ENCODE results near the gene MBNL2. TPM values are rescaled to one million over a fixed set of nuclear protein-coding genes. Genes with fewer than 3 reads are reported as not detected.
A peak's percentile ranks its signal among the peaks of the same experiment; 100 is the strongest.

MBNL2 gene
- total and polyA plus RNA-seq, 10 of the 15 experiments (the other 5 are each of a cell fraction or from before 2014, with no cell fraction given) = 1.6 to 9.7 (median 6.7) TPM

DNA sequence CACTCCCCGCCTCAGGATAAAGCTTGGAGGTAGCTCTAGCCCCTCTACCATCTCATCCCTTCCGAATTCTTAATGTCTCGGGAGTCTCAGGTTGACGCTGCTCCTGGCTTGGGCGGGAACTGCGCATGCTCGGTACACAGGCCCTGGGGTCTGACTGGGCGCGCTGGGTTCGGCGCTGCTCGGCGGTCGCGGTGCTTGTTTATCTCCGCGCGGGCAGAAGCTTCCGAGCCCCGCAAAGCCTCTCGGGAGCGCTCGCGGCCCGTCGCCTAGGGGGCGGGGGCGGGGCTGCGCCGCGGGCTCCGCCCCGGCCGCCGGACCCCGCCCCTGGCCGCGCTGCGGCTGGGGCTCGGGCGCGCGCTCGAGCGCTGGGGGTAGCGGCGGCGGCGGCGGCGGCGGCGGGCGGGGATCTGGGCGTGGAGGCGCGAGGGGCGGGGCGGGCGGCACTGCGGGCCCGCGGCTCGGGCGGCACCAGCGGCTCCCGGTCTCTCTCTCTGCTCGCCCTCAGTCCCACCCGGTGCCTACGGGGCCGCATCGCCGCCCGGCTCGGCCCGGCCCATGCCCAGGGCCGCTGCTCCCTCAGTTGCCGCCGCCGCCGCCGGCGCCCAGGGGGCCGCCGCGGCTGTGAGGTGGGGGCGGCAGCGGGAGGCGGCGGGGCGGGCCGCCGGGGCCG lies 211.7 kb downstream of the MBNL2 start, which contains the start of gene RAP2A (continued):
- TF ChIP-seq POLR2AphosphoS2 (IDR thresholded peaks at IDR 0.05; ENCODE audit: low read depth, low read length) (0 out of 2 replicates have a peak, but pooled peaks have one; percentile 20), NR2F1 (conservative IDR thresholded peaks at IDR 0.05) (no peak), GABPA (IDR thresholded peaks at IDR 0.05; ENCODE audit: low read depth) (no peak), MXI1 (IDR thresholded peaks at IDR 0.05; ENCODE audit: low read depth, low read length) (peak; percentile 60; the same call in 1 of the 2 replicates), ASH2L (IDR thresholded peaks at IDR 0.05; ENCODE audit: borderline replicate concordance, low read depth) (no peak), SREBF1 (IDR thresholded peaks at IDR 0.05; ENCODE audit: low read length) (no peak), BRCA1 (IDR thresholded peaks at IDR 0.05; ENCODE audit: low read depth, low read length) (no peak), BHLHE40 (IDR thresholded peaks at IDR 0.05; ENCODE audit: borderline replicate concordance in 1 of 2, low read depth in 2 of 2, low read length in 1 of 2) (0 out of 4 replicates have a peak, but pooled peaks of 1 of the 2 experiments have one; percentile 34), MYC (IDR thresholded peaks at IDR 0.05; ENCODE audit: insufficient read depth, insufficient read length, insufficient replicate concordance, low read length, severe bottlenecking) (no peak), BACH1 (IDR thresholded peaks at IDR 0.05; ENCODE audit: borderline replicate concordance) (no peak; the same call in 1 of the 2 replicates), CREM (IDR thresholded peaks at IDR 0.05; ENCODE audit: low read depth) (no peak), TAF1 (IDR thresholded peaks at IDR 0.05; ENCODE audit: borderline replicate concordance, low read depth, low read length) (no peak), CBX5 (IDR thresholded peaks at IDR 0.05; ENCODE audit: low read depth) (no peak), CEBPB (IDR thresholded peaks at IDR 0.05; ENCODE audit: borderline replicate concordance in 1 of 2, low read depth in 2 of 2, low read length in 2 of 2) (no peak), JUNB (IDR thresholded peaks at IDR 0.05) (no peak)
- TF ChIP-seq, protein P1, sequence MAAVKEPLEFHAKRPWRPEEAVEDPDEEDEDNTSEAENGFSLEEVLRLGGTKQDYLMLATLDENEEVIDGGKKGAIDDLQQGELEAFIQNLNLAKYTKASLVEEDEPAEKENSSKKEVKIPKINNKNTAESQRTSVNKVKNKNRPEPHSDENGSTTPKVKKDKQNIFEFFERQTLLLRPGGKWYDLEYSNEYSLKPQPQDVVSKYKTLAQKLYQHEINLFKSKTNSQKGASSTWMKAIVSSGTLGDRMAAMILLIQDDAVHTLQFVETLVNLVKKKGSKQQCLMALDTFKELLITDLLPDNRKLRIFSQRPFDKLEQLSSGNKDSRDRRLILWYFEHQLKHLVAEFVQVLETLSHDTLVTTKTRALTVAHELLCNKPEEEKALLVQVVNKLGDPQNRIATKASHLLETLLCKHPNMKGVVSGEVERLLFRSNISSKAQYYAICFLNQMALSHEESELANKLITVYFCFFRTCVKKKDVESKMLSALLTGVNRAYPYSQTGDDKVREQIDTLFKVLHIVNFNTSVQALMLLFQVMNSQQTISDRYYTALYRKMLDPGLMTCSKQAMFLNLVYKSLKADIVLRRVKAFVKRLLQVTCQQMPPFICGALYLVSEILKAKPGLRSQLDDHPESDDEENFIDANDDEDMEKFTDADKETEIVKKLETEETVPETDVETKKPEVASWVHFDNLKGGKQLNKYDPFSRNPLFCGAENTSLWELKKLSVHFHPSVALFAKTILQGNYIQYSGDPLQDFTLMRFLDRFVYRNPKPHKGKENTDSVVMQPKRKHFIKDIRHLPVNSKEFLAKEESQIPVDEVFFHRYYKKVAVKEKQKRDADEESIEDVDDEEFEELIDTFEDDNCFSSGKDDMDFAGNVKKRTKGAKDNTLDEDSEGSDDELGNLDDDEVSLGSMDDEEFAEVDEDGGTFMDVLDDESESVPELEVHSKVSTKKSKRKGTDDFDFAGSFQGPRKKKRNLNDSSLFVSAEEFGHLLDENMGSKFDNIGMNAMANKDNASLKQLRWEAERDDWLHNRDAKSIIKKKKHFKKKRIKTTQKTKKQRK (IDR thresholded peaks at IDR 0.05; ENCODE audit: low read depth, low read length) = no peak
- TF ChIP-seq, protein P2, sequence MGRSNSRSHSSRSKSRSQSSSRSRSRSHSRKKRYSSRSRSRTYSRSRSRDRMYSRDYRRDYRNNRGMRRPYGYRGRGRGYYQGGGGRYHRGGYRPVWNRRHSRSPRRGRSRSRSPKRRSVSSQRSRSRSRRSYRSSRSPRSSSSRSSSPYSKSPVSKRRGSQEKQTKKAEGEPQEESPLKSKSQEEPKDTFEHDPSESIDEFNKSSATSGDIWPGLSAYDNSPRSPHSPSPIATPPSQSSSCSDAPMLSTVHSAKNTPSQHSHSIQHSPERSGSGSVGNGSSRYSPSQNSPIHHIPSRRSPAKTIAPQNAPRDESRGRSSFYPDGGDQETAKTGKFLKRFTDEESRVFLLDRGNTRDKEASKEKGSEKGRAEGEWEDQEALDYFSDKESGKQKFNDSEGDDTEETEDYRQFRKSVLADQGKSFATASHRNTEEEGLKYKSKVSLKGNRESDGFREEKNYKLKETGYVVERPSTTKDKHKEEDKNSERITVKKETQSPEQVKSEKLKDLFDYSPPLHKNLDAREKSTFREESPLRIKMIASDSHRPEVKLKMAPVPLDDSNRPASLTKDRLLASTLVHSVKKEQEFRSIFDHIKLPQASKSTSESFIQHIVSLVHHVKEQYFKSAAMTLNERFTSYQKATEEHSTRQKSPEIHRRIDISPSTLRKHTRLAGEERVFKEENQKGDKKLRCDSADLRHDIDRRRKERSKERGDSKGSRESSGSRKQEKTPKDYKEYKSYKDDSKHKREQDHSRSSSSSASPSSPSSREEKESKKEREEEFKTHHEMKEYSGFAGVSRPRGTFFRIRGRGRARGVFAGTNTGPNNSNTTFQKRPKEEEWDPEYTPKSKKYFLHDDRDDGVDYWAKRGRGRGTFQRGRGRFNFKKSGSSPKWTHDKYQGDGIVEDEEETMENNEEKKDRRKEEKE (IDR thresholded peaks at IDR 0.05) = no peak
- TF ChIP-seq, protein P3, sequence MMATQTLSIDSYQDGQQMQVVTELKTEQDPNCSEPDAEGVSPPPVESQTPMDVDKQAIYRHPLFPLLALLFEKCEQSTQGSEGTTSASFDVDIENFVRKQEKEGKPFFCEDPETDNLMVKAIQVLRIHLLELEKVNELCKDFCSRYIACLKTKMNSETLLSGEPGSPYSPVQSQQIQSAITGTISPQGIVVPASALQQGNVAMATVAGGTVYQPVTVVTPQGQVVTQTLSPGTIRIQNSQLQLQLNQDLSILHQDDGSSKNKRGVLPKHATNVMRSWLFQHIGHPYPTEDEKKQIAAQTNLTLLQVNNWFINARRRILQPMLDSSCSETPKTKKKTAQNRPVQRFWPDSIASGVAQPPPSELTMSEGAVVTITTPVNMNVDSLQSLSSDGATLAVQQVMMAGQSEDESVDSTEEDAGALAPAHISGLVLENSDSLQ (IDR thresholded peaks at IDR 0.05) = no peak
- TF ChIP-seq, protein P4, sequence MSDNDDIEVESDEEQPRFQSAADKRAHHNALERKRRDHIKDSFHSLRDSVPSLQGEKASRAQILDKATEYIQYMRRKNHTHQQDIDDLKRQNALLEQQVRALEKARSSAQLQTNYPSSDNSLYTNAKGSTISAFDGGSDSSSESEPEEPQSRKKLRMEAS (IDR thresholded peaks at IDR 0.05; ENCODE audit: low read depth, low read length) = no peak; the same call in 1 of the 2 replicates
- TF ChIP-seq, protein P5, sequence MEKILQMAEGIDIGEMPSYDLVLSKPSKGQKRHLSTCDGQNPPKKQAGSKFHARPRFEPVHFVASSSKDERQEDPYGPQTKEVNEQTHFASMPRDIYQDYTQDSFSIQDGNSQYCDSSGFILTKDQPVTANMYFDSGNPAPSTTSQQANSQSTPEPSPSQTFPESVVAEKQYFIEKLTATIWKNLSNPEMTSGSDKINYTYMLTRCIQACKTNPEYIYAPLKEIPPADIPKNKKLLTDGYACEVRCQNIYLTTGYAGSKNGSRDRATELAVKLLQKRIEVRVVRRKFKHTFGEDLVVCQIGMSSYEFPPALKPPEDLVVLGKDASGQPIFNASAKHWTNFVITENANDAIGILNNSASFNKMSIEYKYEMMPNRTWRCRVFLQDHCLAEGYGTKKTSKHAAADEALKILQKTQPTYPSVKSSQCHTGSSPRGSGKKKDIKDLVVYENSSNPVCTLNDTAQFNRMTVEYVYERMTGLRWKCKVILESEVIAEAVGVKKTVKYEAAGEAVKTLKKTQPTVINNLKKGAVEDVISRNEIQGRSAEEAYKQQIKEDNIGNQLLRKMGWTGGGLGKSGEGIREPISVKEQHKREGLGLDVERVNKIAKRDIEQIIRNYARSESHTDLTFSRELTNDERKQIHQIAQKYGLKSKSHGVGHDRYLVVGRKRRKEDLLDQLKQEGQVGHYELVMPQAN (conservative IDR thresholded peaks at IDR 0.05) = peak; percentile 94

Data from GM12878 (cell line).